IPS DF 4.7 (cell line): ENCODE measurements around the gene COBL.

Experiments
- DNase-seq: peaks from one replicate; pipeline ENCODE4 v3.0.0-alpha.2; 2013; ENCODE audit warnings: low spot score; ENCODE audit errors: extremely low read depth

Gene COBL

GRCh38 chr7:51123322-51124019, 193.1 kb downstream of the COBL start:
- no peak for DNase-seq

GRCh38 chr7:51121931-51122425, 194.6 kb downstream of the COBL start:
- no peak for DNase-seq

- no peak for DNase-seq
Observed at GRCh38 chr7:51121036-51121790, 195.4 kb downstream of the COBL start.

- no peak for DNase-seq
Observed at GRCh38 chr7:51118628-51119027, 198.0 kb downstream of the COBL start.

GRCh38 chr7:51114501-51114900, 202.1 kb downstream of the COBL start:
- DNase-seq, result no peak

- no peak for DNase-seq
Observed at GRCh38 chr7:51113962-51114361, 202.6 kb downstream of the COBL start.

- DNase-seq, result no peak
Observed at GRCh38 chr7:51113560-51113959, 203.0 kb downstream of the COBL start.

GRCh38 chr7:51111241-51111940, 205.2 kb downstream of the COBL start:
- no peak for DNase-seq

GRCh38 chr7:51108134-51108533, 208.5 kb downstream of the COBL start:
- DNase-seq, result no peak

GRCh38 chr7:51104278-51104677, 212.3 kb downstream of the COBL start:
- no peak for DNase-seq

GRCh38 chr7:51103718-51104117, 212.9 kb downstream of the COBL start:
- DNase-seq, result no peak

- DNase-seq, result no peak
Observed at GRCh38 chr7:51102828-51103227, 213.8 kb downstream of the COBL start.

- no peak for DNase-seq
Observed at GRCh38 chr7:51101111-51101757, 215.4 kb downstream of the COBL start.

- DNase-seq, result no peak
Observed at GRCh38 chr7:51090411-51090810, 226.2 kb downstream of the COBL start.

- DNase-seq, result no peak
Observed at GRCh38 chr7:51085034-51085692, 231.4 kb downstream of the COBL start.

- no peak for DNase-seq
Observed at GRCh38 chr7:51084121-51084520, 232.5 kb downstream of the COBL start.

GRCh38 chr7:51082940-51083533, 233.6 kb downstream of the COBL start:
- no peak for DNase-seq

GRCh38 chr7:51082096-51082840, 234.3 kb downstream of the COBL start:
- no peak for DNase-seq

- no peak for DNase-seq
Observed at GRCh38 chr7:51081270-51081890, 235.2 kb downstream of the COBL start.
